HG03354 (cell line): ENCODE measurements around the gene C15orf40.

ENCODE experiments used
- ATAC-seq: cut with Tn5 transposase; IDR thresholded peaks from one replicate; pipeline ENCODE4 v1.9.1; 2021; ENCODE audit warnings: mild to moderate bottlenecking; ENCODE audit not compliant: unreplicated experiment, poor library complexity, severe bottlenecking

Gene C15orf40

DNA sequence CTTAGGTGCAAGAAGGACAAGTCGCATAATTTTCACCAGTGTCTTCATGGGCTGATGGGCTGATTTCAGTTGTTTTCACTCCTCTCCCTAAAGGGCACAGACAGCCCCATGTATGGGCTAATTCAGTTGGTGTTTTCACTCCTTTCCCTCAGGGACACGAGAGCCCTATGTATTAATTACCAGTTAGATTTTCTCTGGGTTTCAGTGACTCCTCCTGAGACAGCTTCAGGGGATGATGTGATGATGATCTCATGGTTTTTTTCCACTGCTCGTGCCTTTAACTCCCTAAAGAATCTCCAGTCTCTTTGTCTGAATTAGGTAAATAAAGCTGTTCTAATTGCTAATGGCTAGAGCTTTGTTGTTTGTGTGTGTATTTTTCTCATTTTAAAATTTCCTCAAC, 15.5 kb downstream of the C15orf40 start:
- ATAC-seq = no peak

DNA sequence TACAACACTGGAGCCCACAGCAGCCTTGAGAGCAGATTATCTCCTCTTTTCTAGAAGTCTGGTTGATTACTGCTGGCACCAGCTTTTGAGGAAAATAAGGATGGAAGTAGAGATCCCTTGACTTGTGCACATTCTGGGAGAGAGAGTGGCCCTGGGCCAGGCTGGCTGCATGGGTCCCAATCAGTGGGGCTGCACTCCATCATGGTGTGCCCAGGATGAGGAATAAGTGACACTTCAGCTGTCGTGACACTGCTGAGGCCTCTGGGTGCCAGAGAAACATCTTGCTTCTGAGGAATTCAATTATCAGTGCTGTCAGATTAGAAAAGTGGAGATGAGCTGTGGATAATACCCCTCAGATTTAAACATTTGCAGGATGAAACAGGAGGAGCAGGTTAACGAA, 16.4 kb downstream of the C15orf40 start:
- no peak for ATAC-seq

DNA sequence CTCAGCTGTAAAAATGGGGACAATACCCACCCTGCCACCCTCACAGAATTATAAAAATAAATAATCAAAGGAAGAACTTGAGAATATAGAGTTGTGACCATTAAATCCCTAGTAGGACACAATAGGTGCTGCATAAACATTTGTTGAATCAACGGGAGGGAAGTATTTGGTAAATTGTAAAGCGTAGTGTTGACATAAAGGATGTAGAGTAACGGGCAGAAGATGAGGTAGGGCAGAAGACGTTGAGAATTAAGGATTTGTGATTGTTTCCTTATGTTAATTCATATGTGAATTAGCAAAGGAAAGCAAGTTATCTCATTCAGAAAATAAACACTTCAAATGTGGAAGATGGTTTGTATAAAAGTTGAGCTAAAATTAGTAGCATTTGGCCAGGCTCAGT, 18.3 kb downstream of the C15orf40 start:
- ATAC-seq = no peak

DNA sequence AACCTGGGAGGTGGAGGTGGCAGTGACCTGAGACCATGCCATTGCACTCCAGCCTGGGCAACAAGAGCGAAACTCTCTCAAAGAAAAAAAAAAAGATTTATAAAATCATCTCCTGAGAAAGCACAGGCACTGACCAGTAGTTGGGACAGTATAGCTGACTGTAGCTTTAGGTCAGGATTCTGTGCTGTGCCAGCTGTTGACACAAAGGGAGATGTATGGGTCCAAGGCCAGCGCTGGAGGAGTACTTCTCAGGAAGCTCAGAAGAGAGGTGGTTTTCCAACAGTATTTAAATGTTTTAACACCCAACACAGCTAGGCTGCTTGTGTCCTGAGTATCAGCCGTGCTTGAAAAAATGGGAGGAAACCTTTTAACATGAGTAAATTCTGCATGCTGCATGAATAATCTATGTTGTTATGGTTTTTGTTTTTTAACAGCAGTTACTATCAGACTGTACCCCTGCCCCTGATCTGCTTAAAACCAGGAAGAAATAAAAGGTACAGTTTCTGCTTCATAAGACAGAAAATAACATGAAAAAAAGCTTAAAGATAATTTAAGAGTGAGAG, 18.9 kb downstream of the C15orf40 start:
- ATAC-seq = no peak

DNA sequence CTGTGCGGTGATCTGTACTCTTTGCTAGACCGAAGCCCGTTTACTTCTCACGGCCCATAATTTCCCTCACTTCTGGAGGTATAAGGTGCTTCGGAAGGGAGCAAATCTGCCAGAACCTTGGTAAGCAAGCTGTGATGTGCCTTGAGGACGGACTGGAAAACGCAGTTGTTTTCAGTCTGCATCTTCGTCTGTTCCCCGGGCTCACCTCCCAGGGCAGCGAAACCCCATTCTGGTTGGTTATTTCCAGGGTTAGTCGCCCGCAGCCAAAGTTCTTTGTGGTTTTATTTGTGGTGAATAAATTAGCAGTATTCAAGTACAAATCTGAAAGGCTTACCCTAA, 25.0 kb downstream of the C15orf40 start:
- peak; percentile 45 for ATAC-seq

DNA sequence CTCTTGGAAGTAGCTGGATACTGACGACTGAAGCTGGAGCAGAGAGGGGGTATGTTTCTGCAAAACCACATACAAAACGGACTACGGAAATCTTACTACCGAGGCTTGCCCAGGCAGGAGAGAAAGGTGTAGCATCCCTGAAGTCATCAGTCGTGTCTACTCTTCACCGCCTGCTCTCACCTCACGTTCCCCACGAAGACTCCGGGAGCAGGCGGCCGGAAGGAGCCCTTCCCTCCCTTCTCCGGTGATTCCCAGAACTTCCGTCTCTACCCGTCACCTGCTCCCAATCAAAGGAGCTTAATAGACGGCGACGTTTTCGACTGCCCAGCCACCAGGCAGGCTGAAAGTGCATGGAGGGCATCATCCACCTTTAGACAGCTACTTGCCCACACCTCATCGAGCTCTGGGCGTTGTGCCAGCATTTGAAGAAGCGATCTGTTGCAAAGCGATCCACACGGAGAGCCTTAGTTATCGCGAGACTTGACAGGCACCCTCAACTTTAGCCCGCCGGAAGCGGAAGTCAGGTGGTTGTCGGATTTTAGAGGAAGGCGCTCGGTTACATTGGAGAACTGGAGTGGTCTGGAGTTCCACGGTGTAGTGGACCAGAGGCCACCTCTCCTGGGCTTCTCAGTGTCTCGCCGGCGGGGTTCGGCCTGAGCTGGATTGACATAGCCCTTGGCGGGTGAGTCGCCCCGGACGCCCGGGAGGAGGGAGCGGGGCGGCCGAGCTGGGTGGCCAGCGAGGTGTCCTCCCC, 25.6 kb downstream of the C15orf40 start, which contains the start of gene RAMAC:
RAMAC (plus strand) TSS at position 523 of the 754 bp plus-strand sequence. CDS start 2,809 bp downstream, outside the sequence.
- ATAC-seq = peak; percentile 99

DNA sequence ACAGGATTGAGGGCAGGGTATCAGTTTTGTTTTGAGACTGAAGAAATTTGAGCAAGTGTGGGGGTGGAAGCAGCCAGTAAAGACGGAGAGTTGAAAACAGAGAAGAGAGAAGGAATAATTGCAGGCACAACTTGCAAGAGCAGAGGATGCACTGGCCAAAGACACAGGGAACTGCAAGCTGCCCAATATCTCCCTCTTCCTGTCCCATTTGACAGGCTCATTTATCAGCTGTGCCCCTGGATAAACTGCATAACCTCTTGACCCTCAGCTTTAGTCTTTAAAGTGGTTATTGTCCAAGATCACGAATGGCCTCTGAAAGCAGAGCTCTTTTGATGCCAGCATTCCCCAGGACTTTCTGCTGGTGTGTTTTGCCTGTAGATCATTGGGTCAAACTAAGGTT, 30.5 kb downstream of the C15orf40 start:
- no peak for ATAC-seq

DNA sequence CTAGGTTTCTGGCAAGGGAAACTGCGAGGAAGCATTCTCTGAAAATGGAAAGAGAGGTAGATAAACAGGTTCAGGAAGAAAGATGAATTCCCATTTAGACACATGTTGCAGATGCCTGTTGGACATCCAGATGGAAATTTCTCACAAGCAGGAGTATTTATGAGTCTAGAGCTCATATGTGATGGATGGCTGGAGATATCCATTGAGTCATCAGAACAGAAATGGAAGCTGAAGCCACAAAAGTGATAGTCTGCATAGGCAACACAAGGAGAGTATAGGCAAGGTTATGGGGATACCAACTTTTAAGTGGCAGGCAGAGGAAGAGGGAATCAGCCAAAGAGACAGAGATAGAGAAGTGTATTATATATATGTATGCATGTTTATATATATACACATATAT, 31.7 kb downstream of the C15orf40 start:
- no peak for ATAC-seq

DNA sequence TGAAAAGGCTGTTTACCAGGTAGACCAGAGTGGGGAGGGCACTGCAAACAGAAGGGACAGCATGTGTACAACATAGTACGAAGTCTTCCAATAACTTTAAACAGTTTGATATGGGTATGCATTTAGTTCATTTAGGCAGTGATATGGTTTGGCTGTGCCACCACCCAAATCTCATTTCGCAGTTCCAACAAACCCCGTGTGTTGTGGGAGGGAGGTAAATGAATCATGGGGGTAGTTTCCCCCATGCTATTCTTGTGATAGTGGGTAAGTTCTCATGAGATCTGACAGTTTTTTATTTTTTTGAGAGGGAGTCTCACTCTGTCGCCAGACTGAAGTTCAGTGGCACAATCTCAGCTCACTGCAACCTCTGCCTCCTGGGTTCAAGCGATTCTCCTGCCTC, 33.0 kb downstream of the C15orf40 start:
- no peak for ATAC-seq

DNA sequence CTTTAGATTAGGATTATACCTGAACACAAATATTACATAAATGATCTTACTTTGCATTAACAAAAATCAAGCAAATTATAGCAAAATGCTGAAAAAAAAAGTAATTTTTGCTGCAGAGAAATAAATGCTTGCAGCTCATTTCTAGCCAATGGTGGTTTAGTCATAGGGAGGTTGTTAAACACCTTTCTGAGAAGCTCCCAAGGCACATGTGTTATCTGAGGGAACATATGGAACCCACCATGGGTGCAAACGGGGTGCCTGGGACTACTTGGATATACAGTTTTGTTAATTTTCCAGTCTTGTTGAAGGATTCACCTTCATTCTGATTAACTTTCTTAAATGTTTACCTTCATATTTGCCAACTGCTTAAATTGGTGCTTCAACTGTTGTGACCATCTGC, 34.4 kb downstream of the C15orf40 start:
- ATAC-seq = no peak

DNA sequence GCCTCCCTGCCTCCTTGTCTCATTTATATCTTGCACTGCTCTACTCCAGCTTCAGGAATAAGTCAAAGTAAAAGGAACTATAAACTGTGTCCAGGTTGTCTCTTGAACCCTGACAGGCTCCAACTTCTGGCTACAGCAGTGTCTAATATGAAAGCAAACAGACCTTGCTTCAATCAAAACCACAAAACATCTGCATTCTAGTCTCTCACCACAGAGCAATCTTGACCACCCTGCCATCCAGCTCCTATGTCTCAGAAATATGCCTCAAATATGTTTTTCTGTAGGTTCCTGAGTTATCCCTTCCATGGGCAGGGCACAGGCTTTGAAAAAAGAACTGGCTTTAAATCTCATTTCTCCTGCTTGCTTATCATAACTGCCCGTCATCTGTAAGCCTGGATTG, 38.4 kb downstream of the C15orf40 start:
- ATAC-seq = no peak

DNA sequence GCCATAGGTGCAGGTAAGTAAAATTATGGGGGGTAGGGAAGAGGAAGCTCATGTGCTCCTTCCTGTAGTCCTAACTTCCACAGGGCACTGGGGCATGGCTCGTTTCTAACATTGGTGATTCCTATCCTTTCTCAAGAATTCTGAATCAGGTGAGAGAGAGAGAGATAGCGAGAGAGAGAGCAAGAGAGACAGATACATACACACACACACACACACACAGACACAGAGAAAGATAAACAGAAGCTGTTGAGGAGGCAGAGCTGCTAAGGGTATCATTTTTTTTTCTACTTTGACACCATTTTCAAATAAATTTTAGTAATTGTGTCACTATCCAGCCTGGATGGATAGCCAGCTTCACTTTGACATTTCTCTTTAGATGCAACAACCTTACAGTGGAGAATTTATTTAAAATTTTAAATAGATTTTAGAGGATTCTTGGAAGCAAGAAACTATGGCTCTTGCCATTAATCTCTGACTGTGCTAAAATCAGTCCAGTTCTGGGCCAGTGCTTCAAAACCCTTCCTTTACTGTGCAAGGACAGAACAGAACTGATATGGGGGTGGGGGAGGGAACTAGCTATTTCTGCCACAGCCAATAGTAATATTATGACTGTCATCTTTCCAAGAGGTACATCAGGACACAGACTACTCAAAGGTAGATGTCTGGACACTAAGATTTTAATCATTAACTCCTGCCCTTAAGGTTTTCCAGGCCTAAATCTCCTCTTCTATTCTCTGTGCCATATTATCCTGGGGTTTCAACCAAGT, 40.0 kb downstream of the C15orf40 start:
- no peak for ATAC-seq

DNA sequence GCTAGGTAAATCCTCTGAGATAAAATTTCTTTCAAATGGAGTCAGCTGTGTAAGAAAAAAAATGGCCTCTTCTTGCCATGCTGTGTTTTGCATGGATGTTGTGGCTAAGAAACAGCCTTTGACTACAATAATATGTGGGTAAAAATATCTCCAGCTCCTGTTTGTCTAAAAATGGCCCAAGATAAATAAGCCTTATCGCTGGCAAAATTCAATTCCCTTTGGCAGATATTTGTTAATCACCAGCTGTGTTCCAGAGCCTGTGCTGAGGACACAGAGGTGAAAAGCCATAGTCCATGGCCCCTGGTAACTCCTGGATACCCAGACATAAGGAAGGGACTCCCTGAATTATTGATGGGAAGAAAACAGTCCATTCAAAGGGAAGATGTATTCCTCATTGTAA, 40.7 kb downstream of the C15orf40 start:
- ATAC-seq = no peak

DNA sequence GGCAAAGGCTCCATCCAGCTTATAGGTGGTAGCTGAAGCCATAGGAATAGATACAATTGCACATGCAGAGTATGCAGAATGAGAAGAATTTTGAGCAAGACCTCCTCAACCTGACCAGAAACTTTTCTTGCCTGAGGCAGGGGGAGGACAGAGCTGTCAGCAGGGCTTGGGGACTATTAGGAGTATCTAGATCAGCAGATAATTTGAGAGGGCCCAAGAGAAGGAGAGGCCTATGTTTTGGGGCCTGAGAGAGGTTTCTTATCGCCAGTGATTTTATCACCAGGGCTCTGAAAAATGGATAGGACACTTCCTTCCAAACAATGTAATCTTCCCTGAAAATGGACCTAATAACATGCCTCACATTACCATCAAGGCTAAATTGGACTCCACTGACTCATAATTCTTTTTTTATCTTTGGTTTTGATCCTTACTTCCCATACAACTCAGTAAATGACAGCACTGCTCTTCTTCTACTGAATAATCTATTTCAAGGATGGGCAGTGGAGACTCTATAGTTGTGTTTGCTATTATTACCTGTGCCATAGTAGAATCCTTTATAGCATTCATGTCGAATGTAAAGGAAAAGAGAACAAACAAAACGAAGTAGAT, 41.3 kb downstream of the C15orf40 start:
- ATAC-seq = no peak

DNA sequence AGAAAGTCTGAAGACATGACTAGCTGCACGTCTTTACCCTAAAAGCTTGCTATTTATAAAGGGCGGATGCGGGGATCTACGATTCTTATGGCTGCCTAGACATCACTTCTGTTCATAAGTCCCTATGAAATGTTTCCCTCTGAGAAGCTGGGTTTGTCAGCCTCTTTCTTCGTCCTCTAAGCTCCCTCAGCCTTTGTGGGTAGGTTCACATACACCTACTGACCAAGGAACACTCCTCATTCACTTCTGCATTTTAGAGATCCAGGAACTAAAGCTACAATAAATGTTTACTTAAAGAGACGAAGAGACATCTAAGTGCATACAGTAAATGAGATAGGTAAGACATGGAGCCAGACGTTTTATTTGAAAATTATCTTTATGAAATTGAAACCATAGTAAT, 42.1 kb downstream of the C15orf40 start:
- no peak for ATAC-seq

DNA sequence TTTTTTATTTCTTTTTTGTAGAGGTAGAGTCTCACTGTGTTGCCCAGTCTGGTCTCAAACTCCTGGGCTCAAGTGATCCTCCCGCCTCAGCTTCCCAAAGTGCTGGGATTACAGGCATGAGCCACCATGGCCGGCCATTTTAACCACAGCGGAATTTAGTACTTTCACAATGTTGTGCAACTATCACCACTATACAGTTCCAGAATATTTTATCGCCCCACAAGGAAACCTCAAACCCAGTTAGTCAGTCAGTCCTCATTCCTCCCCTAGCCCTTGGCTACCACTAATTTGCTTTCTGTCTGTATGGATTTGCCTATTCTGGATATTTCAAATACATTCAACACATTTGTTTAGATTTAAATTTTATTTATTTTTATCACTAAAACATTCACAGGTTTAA, 43.4 kb downstream of the C15orf40 start:
- no peak for ATAC-seq

DNA sequence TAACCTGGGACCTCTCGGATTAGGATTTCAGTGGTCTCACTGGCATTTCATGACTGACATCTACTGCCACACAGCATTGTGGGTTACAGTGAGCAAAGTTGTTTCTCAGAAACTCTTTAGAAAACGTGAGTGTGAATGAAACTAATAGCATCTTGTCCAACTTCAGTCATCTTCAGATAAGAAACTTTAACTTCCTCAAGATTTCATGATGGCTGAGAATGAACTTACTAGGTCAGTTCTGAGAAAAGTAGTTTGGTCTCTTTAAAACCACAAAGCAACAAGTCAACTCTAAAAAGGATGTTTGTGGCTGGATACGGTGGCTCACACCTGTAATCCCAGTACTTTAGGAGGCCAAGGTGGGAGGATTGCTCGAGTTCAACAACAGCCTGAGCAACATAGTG, 44.8 kb downstream of the C15orf40 start:
- peak; percentile 90 for ATAC-seq

DNA sequence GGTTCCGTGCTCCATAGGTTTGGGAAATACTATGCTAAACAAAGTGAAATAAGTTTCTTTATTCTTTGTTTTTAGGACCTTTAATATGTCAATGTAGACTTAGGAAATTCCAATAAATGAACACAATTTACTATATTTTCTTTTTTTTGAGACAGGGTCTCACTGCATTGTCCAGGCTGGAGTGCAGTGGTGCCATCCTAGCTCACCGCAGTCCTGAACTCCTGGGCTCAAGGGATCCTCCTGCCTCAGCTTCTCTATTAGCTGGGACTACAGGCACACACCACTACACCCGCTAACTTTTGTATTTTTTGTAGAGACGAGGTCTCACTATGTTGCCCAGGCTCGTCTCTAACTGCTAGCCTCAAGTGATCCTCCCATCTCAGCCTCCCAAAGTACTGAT, 46.5 kb downstream of the C15orf40 start:
- no peak for ATAC-seq

DNA sequence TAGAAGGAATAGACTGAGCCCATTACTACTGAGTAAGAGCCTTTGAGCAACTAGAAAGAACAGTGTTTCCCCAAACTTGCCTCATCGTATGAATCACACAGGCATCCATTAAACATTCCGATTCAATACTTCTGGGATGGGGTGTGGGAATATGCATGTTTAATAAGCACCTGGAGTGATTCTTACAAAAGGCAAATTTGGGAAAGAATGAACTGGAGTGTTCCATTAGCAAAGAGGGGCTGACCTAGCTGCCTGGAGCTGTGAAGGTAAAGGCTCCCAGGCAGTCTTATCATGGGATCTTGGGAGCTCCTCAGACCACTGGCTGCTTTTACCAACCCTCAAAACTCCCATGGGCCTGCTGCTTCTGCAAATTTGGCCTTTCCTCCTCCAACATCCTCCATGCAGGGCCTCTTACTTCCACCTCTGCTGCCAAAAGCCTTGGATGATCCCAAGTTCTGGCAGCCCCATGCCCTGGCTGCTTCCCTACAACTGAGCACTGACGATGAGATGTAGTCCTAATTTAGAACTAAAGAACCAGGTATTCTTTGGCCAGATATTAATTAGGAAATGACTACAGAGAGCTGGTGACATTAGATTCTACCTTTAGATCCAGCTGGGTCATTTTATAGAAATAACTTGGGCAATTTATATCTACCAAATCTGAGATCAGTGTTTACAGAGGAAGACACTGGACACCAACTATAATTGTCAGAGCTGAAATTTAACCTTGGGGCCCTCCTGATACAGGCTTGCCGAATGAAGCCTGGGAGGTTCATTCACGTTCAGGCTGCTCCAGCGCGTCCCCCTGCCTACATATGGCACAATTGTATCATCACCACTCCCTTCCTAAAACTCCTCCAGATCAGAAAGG, 47.7 kb downstream of the C15orf40 start:
- ATAC-seq = no peak

DNA sequence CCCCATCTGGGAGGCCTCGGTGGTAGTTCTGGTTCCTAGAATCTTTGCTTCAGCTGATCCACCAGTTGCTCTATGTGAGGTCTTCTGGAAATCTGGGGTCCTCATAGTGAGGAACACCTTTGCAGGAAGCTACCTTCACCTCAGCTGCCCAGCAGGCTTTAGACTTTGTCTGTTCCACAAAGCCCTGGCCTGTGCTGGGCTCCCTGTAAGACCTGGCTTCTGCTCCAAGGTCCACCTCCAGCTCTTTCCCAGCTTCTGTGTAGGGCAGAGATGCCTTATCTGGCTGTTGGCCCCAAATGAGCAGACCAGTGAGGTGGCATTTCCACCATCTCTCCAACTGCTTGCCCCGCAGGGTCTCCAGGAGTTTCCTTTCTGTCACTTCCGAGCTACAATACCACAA, 50.7 kb downstream of the C15orf40 start:
- no peak for ATAC-seq
